T1000 (cell line): ENCODE data around the gene PTPMT1.
A peak's percentile ranks its signal among the peaks of the same experiment; 100 is the strongest.

ENCODE experiments used
- DNase-seq: peaks from one replicate; lab custom pipeline; 2025; ENCODE audit warnings: mixed read lengths; lab: John Stamatoyannopoulos, UW

PTPMT1 gene

DNA sequence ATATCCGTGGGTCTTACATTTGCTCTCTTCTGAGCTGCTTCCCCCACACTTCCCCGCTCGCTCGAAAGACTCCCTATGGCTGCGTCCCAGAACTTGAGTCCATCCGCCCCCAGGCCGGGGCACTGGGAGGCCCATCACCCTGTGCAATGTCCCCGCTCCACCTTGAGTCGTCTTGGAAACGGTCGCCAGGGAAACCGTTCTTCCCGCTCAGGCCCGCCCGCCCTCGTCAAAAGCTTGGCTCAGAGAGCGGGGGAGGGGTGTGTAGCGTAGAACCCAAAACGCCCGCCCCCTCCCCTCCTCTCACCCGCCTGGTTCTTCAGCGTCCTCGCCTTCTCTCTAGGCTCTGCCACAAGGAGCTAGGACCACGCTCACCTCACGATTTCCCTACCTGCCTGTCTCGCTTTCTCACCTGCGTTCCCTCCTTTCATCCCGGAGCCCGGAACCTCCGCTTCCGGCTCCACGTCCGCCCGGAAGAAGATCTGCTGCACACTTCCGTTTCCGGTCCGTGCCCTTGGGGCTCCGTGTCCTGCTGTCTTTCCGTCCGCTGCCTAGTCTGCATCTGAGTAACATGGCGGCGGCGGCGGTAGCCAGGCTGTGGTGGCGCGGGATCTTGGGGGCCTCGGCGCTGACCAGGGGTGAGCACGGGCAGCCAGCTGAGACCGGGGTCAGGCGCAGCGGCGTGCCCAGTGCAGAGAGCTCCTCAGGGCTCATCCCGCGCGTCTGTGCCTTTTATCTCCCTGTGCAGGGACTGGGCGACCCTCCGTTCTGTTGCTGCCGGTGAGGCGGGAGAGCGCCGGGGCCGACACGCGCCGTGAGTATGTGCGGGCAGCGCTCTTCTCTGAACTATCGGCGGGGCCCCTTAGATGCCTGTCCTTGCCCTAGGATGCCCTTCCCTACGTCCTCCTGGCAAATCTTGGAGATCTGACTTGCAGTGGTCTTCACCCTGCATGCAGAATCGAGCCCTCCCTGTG, 13.4 kb downstream of the PTPMT1 start, which contains the start of the genes KBTBD4 and NDUFS3:
Gene KBTBD4, minus strand, starts transcription at position 447 of the 971 bp plus-strand sequence. Its CDS starts 19 bp downstream, at position 428.
Gene NDUFS3, plus strand, starts transcription at position 551 of the 971 bp plus-strand sequence. Its CDS starts 18 bp downstream, at position 569.
- DNase-seq, result peak; percentile 75

DNA sequence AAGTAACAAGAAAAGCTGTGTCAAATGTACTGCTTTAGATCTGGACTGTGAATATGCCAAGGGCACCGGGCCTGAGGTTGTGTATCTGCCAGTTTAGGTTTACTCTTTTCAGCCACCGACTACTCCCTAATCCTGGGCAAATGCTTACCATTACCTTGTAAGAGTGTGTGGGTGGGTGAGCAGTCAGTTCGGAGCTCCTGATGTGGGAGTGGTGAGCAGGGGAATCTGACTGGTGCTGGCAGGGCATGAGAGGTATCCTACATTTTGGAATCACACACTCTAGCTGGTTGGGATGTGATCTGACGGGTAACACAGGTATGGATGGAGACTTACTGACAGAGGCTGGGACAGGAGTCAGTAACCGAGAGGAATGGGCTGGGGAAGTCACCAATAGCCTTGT, 18.4 kb downstream of the PTPMT1 start:
- no peak for DNase-seq

DNA sequence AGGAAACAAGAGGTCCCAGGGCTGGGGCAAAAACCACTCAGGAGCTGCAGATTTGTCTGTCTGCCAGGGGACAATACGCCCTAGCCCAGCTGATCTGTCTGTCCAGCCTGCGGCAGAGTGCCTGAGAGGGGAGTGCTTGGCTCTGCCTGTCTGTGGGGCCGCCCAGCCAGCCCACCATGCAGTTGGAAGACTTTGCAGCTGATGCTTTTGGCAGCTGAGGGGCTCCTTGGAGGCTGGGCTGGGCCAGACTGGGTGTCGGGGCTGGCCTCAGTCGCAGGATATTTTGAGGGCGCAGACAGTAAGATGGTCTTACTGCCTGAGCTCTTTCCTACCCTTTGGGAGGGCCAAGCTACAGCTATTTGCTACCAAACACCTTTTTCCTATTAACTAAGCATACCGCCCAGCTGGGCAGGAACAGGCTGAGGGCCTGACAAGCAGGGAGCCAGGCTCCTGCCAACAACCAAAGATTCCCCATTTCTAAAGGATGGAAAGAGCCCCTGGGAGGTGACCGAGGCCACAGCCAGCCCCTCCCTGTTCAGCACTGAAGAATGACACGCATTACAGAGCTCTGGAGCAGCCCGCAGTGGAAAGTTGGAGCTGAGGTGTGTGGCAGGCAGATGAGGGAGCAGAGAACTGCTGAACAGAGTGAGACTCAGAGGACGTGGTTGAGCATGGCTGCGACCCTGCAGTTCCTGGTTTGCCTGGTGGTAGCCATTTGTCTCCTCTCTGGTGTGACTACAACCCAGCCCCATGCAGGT, 20.9 kb downstream of the PTPMT1 start, which contains the start of gene FAM180B:
Gene FAM180B, plus strand, starts transcription at position 581 of the 758 bp plus-strand sequence. Its CDS starts 91 bp downstream, at position 672.
- DNase-seq, result no peak

DNA sequence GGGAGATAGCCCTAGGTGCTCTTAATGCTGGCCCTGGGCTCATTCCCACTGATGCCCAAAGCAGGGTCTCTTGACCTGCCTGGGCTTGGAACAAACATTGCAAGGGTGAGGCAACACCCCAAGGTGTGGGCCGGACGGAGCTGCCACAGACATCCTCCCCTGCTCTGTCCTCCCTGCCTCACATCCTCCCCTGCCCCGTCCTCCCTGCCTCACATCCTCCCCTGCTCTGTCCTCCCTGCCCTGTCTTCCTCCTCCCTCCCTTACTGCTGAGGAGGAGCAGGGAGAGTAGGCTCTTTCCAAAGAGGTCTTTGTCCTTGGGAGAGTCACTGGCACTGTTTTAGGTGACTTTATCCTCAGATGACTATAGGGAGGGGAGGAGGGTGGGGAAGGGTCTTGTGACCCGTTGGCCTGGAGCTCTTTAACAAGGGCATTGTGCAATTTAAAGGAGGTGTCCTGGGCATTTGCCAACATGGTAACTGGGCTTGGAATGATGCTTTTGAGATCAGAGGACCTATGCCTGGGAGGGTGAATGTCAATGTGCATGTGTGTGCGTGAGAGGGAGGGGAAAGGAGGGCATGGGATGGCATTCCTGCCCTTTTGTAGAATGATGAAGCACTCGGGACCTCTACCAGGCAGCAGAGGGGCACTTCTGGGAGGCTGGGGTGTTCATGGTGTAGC, 21.8 kb downstream of the PTPMT1 start:
- DNase-seq, result no peak

DNA sequence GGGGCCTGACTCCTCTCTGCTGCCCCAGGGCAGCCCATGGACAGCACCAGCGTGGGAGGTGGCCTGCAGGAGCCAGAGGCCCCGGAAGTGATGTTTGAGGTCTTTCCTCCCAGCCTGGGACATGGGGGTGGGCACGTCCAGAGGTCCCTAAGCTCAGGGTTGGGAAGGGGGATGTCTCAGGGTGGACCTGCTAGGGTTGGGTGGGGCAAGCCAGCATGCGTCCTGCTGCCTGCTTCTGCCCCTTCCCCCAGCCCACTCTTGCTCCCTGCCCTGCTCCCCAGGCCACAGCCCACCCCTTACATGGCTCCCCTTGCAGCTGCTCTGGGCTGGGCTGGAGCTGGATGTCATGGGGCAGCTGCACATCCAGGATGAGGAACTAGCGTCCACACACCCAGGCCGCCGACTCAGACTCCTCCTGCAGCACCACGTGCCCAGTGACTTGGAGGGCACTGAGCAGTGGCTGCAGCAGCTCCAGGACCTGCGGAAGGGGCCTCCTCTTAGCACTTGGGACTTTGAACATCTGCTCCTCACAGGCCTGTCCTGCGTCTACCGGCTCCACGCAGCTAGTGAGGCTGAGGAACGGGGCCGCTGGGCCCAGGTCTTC, 22.4 kb downstream of the PTPMT1 start:
- no peak for DNase-seq

DNA sequence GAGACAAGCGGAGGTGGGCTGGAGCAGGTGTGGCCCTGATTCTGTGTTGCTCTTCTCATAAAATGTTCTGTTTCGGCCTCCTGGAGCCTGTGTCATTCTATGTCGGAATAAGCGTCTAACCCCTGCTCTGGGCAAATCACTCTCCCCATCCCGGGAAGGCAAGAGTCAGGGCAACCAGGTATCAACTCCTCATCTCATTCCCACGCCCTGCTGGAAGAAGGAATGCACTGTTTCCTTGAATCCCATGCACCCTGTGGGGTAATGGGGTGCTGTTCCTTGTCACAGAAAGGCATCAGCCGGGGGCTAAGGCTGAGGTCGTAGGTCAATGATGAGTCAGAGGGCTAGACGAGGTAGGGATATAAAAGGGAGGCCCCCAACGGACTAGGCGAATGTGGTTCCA, 23.7 kb downstream of the PTPMT1 start:
- no peak for DNase-seq

DNA sequence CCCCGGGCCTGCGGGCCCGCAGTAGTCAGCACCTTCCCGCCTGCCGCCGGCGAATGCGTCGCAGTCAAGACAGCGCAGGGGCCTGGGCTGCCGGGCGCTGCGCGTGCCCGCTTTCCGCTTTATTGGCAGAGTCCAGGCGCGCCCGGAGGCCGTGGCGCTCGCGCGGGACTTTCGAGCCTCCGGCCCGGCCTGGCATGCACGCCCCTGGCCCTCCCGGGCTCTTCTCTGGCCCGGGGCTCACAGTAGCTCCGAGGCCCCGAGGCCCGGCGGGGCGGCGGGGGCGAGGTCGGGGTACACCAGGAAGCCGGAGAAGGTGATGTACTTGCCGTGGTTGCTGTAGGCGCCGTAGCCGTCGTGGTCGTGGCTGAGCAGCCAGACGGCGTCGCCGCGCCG, 24.2 kb downstream of the PTPMT1 start:
- DNase-seq, result no peak

DNA sequence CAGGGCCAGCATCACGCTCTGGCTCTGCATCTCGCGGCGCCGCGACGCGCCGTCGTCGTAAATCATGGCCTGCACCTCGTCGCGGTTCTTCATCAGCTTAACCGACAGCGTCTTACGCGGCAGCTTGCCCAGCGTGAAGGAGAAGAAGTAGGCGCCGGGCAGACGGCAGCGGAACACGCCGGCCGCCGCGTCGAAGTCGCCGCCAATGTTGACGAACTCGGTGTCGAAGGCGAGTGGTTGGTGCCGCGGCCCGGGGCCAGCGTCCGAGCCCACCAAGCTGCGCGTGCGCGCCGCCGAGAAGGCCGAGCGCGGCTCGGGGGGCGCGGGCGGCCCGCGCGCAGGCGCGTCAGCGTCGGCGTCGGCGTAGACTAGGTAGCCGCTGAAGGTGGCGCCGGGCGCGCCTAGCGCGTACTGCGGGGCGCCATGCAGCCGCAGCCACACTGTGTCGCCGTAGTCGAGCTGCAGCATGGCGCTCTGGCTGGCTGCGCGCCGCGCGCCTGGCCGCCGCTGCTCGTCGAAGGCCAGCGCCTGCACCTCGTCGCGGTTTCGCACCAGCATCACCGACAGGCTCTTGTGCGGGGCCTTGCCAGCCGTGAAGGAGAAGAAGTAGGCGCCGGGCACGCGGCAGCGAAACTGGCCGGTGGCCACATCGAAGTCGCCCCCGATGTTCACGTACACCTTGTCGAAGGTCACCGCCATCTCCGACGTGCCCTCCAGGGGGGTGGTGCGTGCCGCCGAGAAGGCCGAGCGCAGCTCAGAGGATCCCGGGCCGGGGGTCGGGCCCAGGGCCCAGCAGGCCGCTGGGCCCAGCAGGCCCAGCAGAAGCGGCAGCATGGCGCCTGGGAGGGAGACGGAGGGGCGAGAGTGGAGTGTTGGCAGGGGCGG, 24.8 kb downstream of the PTPMT1 start:
- no peak for DNase-seq

DNA sequence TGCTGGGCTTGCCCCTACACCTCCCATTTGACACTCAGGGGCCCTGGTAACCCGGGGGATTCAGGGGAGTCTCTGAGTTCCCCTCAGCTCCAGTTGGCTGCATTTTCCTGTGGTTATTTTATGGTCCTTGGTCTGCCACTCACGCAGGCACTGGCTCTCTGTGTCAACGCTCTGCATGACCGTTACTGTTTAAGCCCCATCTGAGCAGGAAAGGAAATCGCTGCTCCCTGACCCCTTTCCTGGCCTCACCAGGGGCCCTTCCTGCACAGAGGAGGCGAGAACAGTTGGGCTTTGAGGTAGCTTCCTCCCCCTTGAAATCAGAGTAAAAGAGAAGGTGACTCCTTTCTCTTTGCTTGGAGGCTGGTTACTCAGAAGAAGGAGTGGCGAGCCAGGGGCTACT, 26.4 kb downstream of the PTPMT1 start:
- DNase-seq, result no peak

DNA sequence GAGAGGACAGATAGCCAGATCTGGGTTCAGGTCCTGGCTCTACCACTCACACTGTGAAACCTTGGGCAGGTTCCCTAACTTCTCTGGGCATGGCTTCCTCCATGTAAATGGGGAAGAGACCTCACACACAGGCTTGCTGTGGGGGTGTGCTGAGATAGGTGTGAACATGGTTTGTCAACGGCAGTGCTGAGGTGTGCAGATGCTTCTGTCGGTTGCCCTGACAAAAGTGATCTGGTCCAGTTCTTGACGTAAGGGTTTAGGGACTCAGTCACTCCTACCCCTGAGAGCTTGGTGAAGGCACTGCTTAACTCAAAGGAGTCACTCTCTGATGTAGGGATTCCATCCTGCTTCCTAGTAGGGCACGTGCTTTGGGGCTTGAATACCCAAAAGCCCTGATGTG, 26.9 kb downstream of the PTPMT1 start:
- DNase-seq, result no peak

DNA sequence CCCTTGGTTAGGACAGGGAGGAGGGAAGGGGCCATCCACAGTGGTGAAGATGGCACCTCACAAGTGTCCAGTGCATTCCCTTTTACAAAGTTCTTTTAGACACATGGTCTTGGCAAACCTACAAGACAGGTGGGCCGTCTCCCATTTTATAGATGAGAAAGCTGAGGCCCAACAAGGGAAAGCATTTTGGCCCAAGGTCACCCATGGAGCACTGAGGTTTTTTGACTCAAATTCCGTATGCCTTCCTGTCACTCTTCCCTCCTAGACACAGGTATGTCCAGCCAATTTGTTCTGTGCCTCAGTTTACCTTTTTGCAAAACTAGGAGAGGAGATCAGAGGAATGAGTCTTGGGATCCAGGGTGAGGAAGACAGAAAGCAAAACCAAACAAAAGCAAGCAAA, 27.6 kb downstream of the PTPMT1 start:
- no peak for DNase-seq

DNA sequence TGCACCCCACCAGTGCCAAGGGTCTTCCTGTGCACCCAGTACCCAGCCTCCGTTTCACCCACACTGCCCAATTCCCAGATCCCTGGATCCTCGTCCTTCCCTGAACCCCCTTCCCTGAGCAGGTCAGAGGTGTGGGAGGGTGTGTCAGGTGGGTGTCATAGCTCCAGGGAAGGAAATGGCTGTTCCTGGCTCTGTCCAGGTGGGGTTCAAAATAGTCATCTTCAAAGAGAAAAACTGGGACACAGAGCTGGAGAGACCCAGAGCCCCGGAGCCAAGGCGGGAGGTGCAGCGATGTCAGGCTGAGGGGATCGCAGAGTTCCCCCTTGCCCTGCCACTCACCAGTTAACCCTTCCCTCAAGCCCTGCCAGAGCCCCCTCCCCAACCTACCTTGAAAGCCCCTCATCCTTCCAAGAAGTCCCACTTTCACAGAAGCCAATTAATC, 28.1 kb downstream of the PTPMT1 start:
- no peak for DNase-seq

DNA sequence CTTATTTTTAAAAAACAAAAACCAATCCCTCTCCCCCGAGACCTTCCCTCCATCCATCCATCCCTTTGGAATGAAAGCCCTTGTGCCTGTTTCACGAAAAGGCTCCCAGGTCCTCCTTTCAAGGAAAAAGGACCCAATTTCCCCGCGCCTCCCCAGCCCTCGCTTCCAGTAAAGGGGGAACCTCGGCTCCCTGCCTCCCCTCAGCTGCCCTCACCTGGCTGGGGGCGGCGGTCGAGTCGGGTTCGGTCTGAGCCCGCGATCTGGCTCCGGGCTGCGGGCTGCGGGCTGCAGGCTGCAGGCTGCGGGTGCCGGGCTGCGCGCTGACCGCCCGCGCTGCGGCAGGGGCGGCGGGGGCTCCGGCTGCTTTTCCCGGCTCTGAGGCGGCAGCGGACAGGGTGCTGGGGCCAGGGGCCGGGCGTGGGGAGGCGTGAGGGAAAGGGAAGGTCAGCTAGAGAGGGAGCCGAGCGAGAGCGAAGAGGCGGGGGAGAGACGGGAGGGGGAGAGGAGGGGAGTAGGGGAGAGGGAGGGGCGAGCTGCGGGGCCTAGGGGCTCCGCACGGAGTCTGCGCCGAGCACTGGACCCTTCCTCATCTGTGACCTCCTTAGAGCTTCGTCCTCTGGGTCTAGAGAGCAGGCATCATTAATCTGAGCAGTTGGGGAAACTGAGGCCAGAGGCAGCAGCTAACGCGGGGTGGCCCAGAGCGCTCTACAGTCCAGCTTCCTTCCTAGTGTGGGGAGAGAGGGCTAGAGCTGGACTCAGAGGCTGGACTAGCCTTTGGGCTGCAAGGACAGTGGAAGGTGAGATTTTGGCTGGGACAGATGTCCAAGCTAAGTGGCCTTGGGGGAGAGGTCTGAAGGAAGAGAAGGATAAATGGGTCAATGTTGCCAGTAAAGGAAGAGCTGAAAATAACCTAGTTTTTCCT, 28.8 kb downstream of the PTPMT1 start, which contains the start of gene C1QTNF4:
Gene C1QTNF4, minus strand, starts transcription at position 478 of the 922 bp plus-strand sequence. CDS start 3,601 bp downstream, outside the sequence.
- no peak for DNase-seq

DNA sequence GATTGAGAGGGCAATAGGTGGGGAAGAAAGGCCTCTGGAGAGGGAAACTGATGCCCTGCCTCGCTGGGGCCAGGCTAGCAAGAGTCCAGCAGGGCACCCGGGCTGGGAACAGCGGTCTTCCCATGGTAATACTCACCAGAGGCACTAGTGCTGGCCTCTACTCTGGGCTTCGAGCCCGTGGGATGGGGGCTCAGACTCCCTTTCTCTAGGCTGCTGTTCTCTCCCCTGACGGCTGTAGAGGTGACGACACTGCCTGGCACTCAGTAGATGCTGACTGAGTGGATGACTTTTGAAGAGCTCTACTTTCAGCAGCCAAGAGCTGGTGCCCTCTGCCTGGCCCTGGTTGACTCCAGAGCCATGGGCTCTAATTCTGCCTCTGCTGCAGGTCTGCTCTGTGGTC, 29.6 kb downstream of the PTPMT1 start:
- no peak for DNase-seq

DNA sequence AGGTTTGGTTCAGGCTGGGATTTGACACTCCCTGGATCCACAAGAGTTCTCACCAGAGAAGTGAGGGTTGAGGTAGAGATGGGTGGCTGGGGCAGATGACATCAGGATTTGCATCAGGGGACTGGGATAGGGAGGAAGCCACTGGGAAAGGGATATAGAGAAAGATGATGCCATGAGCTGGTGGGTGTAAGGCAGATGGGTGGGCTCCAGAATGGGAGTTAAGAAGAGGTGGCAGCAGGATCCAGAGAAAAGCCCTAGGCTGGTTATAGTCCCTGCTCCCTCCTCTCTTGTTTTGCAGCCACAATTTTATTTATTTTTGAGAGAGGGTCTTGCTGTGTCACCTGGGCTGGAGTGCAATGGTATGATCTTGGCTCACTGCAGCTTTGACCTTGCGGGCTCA, 30.6 kb downstream of the PTPMT1 start:
- DNase-seq, result no peak

DNA sequence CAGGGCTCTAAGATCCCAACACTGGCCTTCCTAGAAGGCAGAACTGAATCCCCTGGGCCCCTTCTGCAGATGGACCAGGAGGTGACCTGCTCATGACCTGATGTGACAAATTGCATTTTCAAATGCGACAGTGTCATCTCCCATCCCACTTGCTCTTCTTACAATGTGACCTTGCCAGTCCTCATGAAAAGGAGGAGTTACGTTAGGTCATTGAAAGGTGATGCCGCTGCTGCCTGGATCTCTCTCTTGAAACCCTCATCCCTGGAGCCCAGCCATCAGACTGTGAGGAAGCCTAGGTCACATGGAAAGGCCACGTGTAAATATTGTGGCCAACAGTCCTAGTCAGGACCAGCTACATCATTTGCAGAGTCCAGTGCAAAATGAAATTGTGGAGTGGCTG, 34.5 kb downstream of the PTPMT1 start:
- no peak for DNase-seq

DNA sequence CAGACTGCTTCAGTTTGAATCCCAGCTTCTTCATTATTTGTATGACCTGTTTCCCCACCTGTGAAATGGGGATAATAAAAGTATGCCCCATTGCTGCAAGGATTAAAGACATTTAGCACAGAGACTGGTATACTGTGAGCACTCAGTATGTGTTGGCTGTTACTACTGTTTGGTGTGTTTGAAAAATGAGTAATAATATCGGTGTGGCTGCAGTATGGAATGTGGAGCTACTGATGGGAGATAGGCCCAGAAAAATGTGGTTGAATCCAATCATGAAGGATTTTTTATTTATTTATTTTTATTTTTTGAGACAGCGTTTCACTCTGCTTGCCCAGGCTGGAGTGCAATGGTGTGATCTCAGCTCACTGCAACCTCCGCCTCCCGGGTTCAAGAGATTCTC, 37.9 kb downstream of the PTPMT1 start:
- no peak for DNase-seq

DNA sequence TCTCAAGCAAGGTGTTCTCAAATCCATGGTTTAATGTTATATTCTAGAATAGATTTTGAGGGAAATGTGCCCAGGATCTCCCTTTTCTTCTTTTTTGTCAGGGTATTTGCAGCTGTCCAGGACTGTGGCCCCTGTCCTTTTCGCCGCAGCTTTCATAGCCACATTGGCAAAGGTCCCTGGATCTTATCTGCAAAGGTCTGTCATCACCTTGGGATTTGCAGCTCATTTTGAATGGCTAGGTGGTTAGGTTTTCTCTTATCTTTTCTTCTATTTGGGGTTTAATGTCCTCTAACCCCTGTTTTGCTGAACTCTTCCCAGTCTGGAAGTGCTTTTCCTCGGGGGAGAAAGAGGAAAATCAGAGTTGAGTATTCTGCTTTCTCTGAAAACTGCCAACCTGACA, 40.5 kb downstream of the PTPMT1 start:
- DNase-seq, result no peak

DNA sequence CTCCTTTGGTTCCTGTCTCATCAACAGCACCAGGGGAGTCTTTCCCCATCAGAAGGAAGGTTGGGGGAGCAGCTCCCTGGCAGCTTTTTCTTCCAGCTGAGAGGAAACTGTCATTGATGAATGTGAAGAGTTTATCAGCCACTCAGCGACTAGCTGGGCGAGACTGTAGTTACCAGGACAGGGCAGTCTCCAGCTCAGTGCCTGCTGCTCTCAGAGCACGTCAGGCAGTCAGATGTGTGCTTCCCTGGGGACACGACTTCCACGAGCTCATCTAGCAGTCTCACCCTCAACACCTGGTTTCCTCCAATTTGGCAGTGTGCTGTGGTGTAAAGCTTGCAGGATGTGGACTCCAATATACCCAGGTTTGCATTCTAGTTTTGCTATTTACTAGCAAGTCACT, 41.3 kb downstream of the PTPMT1 start:
- DNase-seq, result no peak
